Stimulated activated CD4-positive, alpha-beta T cell treated with anti-CD3 and anti-CD28 coated beads, Interleukin-1b, Interleukin-23, amount 100 ng/mL, for 24 hours (primary cell): ENCODE results near the gene FBXW5.

Experiments used
- DNase-seq, 4 experiments: peaks; one replicate each; pipeline ENCODE4 v3.0.0-alpha.2; 2020; ENCODE audit warnings: low read depth in 4 of 4, low spot score in 1 of 4

The FBXW5 gene

DNA sequence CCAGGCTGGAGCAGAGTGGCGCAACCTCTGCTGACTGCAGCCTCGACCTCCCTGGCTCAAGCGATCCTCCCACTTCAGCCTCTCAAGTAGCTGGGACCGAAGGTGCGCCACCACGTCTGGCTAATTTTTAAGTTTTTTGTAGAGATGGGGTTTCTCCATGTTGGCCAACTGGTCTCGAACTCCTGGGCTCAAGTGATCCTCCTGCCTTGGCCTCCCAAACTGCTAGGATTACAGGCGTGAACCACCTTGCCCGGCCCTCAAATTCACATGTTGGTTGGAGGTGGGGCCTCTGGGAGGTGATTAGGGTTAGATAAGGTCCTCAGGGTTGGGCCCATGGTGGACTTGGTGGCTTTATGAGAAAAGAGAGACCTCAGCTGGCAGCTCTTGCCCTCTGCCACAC lies 17.6 kb upstream of the FBXW5 start:
- no peak for DNase-seq

DNA sequence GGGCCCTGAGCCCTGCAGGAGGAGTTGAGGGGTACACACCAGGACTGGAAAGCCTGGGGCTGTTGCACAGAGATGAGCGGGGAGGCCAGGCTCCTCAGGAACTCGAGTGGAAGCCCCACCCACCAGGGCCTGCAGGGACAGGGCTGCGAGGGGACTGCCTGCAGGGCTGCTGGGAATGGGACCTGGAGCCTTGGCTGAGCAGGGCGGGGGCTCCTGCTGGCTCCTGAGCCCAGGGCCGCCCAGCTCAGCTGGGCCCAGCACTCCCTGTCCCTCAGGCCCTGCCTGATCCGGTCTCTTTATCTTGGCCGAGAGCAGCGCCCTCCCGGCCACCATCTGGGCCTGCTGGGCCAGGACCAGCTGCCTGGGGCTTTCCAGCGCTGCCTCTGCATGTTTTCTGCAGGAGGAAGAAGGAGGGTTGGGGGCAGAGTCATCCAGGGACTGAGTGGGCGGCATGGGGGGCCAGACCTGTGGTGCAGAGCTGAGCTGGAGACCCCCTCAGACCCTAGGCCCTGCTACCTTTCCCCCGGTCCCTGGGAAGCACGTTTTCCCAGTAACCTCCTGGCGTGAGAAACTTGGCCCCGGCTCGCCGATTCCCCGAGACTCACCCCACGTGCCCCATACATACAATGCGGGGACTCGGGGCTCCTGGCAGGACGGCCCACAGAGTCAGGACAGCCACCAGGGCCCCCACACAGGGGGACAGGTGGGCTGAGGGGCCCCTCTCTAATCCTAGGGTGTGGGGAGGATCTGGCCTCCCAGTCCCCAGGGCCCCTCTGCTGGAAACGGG lies 16.9 kb upstream of the FBXW5 start:
- no peak for DNase-seq

DNA sequence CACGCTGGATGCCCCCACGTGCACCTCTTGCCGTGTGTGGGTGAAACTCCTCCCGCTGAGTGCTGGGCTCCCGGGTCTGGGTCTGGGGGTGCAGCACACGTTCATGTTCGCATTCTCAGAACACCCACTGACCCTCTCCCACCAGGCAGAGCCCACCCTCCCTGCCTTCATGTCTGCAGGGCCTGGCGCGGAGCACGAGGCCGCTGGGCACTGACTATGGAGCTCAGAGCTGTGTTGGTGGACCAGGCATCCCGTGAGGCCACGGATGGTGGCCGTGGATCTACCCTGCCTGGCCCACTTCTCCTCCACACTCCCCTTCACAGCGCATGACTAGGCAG lies 16.4 kb upstream of the FBXW5 start:
- DNase-seq: no peak

DNA sequence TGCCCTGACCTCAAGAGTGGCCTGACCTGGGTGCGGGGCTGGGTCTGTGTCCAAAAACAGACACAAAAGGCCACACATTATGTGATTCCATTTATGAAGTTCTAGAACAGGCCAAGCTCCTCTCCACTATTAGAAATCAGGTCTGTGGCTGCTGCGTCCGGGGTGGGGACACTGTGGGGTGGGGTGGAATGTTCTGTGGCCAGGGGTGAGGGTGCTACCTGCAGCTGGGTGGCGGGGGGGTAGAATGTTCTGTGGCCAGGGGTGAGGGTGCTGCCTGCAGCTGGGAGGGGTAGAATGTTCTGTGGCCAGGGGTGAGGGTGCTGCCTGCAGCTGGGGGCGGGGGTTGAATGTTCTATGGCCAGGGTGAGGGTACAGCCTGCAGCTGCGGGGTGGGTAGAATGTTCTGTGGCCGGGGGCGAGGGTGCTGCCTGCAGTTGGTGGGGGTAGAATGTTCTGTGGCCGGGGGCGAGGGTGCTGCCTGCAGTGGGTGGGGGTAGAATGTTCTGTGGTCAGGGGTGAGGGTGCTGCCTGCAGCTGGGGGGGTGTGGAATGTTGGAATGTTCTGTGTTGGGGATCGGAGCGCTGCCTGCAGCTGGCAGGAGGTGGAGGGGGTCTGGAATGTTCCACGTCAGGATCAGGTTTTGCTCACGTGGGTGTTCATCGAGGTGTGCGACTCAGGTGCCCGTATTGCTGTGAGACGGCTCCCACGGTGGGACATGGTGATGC lies 15.8 kb upstream of the FBXW5 start:
- DNase-seq: no peak

DNA sequence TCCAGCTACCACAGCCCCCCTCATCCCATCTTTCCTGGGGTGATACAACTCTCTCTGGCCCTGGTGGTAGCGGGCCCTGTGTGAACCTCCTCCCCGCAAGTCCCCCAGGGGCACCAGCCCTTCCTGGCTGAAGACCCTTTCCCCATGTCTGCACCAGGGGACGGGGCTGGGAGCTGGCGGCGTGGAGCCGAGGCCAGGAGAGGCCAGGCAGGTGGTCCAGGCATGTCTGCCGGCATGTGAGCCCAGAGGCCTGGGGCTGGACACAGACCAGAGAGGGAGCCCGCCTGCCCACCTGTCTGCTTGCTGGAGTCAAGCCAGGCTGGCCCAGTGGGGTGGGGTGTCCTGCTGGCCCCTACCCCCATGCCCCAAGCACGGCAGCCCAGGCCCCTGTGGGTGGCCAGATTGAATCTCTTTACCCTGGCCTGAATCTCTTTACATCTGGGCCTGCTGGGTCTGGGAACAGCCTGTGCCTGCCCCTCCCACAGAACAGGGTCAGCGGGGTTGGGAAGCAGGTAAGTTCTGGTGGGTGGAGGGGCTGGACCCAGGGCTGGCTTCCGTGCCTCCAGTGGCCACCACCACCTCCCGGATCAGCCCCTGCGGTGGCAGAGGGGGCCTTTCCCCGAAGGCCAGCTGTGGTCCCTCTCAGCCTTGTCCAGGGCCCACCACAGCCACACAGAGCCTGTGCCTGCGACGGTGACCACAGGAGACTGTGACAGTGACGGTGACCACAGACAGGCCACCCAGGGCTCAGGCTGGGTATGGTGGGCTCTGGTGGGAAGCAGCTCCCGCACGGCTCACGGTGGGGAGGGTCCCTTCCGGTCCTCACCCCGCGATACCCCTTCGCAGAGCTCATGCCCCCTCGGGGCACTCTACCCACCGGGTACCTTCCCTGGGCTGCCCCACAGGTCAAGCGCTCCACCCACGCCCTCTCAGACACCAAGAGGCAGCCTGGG lies 14.6 kb upstream of the FBXW5 start:
- no peak for DNase-seq

DNA sequence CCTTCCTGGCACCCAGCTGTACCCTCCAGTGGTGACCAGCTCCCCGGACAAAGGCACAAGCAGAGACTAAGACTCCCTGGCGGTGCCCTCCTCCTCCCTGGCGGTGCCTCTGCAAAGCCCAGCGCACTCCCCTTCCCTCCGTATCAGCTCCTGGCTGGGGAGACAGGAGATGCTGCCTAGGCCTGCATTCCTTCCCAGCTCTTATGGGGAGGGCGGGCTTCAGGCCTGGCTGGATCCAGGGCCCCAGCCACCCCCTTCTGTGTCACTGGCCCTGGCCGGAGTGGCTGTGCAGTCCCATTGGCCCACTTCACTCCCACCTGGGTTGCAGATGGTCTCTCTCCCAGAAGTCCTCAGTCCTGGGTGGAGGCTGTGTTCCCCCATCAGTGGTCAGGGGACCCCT lies 13.9 kb upstream of the FBXW5 start:
- DNase-seq: no peak

DNA sequence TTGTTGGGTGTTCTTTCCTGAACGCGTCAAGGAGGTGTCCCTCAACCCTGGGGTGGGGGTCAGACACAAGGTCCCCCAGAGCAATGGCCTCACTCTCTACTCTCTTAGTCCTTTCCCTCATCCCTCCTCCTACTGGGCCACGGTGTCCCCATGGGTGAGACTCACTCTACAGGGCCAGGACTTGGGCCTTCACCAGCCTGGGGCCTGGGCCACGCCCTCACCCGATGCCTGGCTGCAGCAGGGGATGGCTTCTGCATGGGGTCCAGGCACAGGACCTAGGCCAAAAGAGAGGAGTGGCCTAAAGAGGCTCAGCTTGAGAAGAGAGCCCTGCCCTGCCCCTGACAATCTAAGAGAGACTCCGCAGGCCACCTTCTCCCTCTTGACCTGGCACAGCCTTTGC lies 13.4 kb upstream of the FBXW5 start:
- no peak for DNase-seq

DNA sequence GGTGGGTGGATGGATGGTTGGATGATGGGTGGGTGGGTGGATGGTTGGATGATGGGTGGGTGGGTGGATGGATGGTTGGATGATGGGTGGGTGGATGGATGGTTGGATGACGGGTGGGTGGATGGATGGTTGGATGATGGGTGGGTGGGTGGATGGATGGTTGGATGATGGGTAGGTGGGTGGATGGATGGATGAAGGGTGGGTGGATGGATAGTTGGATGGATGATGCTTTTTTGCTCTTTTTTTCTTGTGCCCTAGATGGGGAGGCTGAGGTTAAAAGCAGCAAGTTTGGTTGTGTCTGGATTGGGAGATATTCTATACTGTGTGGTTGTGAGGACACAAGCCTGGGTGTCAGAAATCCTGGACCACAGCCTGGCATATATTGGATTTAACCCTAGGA lies 12.9 kb upstream of the FBXW5 start:
- no peak for DNase-seq

DNA sequence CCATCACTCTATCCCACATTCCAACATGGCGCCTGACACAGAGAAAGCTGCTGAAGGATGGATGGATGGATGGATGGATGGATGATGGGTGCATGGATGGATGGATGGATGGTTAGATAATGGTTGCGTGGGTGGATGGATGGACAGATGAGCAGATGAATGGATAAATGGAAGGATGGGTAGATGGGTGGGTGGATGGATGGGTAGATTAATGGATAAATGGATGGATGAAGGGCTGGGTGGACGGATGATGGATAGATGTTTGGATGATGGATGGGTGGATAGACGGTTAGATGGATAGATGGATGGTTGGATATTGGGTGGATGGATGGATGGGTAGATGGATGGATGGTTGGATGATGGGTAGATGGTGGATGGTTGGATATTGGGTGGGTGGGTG lies 12.1 kb upstream of the FBXW5 start:
- DNase-seq: no peak

DNA sequence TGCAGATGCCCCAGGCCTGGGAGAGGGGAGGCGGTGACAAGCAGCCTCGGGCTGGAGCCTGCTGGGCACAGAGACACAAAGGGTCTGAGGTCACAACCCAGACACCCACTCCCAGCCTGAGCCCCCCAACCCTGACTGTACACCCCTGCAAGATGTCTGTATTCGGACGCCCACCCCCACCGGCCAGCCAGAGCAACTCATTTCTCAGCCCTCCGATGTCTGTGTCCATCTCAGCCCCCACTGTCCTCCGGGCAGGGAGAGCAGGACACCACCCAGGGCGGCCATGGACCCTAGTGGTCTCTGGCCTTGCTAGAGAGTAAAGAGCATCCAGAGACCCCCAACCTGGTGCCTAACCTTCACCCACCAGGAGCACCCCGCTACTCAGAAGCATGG lies 11.4 kb upstream of the FBXW5 start:
- DNase-seq: no peak

DNA sequence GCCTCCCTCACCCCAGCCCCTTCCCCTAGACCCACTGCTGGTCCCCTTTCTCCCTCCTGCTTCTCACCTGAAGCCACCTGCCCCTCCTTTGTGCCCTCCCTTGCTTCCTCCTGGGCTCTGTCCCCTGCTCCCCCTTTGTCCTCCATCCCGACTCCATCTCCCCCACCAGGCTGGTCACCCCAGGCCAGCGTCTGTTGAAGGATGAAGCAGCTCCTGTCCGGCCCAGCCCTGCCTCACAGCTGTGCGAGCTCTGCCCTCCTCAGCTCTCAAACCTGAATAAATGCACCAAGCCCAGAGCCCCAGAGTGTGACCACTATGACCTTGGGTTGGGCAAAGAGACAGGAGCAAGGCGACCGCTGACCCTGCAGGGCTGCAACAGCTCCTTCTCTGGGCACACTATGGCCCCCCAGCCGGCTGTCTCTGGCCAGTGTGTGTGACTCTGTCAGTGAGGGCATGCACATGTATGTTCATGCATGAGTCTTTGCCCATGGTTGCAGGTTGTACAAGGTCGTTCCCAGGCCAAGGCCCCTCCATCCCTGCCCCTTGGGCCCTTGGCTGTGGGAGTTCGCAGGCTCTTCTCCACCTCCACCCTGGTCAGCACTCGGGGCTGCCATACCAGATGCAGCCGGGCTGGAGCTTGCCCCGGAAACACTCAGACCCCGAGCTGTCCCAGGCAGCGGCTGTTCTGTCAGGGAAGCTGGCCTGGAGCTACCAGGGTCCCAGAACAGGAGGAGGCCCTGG lies 10.8 kb upstream of the FBXW5 start:
- DNase-seq: no peak

DNA sequence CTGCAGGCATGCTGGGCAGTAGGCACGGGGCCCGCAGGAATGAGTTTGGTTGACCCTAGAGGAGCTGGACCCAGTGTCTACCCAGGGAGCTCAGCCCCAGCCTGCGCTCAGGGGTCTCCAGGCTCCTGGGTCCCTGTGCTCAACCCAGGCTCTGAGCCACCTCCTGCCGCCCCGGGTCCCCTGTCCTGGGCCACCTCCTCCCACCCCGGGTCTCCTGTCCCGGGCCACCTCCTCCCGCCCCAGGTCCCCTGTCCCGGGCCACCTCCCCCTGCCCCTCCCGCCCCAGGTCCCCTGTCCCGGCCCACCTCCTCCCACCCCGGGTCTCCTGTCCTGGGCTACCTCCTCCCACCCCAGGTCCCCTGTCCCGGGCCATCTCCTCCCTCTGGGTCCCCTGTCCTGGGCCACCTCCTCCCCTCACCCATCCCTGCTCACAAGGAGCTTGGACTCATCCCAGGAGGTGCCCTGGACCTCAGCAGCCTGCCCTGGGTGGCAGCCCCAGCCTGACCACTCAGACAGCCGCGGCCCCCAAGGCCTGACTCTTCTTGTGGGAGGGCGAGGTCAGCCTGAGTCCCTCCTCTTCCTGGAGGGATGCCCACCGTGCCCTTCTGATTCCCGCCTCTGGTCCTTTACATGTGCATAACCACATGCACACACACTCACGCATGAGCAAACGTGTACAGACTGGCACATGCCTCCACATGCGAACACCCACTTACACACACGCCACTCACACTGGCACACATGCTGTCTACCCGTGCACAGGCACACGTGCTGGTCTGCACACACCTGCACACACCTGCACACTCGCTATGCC lies 9.9 kb upstream of the FBXW5 start:
- no peak for DNase-seq

DNA sequence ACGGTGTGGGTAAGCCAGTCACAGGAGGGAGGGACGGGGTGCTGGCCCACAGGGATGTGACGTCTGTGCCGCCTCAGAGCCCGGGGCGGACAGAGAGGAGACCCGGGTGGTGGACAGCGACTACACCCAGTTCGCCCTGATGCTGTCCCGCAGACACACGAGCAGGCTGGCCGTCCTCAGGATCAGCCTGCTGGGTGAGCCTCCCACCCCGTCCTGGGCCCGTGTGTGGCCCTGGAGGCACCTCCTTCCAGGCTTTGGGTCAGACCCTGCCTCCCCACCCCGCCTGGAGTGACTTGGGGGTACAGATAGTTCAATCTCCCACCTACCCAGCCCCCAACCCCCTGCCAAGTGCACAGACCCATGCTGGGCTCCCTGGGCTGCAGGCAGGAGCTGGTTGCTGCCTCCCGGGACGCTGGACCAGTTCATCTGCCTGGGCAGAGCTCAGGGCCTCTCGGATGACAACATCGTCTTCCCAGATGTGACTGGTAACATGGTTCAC lies 9.3 kb upstream of the FBXW5 start:
- no peak for DNase-seq

DNA sequence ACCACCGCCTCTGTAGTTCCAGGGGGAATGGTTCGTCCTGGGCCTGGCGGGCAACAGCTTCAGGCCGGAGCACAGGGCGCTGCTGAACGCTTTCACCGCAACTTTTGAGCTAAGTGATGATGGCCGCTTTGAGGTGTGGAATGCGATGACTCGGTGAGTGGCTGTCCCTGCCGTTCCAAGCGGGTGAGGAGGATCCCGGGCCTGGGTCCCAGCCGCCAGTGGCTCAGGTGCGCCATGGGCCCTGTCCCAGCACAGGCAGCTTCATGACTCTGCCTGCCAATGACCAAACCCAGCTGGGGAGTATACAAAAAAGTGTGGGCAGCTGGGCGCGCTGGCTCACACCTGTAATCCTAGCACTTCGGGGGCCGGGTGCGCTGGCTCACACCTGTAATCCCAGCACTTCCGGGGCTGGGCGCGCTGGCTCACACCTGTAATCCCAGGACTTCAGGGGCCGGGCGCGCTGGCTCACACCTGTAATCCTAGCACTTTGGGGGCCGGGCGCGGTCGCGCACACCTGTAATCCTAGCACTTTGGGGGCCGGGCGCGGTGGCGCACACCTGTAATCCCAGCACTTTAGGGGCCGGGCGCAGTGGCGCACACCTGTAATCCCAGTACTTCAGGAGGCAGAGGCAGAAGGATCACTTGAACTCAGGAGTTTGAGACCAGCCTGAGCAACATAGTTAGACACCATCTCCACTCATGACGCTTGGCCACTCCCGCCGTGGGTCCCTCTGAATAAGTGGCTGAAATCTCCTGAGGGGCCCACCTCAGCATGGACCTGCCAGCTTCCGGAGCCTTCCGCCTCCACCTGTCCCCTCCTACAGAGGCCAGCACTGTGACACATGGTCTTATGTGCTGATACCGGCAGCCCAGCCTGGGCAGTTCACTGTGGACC lies 8.6 kb upstream of the FBXW5 start:
- no peak for DNase-seq

DNA sequence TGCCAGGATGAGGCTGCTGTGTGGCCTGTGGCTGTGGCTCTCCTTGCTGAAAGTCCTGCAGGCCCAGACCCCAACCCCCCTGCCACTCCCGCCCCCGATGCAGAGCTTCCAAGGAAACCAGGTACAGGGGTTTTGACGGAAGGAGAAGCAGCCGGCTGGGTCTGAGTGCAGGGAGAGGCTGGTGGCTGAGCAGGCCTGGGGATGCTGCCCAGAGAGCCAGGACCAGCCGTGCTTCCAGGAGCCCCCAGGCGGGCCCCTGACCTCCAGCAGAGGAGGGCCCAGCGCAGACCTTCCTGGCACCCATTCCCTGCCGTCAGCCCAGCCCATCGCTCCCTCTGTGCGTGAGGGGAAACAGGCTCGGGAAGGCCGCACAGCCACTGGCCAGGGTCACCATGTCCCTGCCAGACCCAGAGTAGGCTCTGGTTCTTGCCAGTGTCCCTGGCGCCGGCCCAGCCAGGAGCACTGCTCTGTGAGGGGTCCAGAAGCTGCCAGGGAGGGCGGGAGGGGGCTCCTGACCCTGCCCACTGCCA lies 7.8 kb upstream of the FBXW5 start:
- no peak for DNase-seq

DNA sequence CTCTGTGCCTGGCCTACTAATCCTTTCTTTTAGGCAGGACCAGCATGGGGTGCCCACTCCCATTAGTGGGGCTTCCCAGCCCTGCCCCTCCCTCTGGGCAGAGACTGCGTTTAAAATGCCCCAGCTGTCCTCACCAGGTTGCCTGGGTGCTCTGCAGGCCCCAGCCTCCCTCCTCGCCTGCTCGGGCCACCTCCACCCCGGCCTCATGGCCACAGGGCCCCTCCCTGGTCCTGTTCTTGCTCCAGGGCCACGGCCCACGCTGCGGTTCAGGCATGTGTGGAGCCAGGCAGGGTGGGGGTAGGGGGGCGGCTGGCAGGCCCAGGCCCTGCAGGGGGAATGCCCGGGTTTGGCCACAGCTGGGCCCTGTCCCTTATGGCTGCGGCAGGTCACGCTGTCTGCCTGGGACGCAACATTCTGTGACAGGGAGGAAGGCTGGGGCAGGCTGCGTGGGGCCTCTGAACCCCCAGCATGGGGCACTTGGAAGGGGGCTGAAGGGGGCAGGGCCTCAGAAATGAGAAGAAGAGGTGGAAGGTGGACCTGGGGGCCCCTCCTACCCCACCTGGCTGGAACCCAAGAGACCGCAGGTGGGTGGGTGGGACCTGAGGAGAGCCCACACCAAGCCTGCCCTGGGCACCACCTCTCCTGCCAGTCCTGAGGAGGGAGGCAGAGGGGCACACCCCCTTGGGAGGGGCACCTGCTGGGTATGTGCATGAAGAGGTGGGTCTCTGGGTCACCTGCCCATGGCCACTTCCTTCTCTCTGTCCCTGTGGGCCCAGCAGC lies 7.2 kb upstream of the FBXW5 start, which contains the start of gene LCN12:
LCN12 (plus strand) TSS at position 733 of the 780 bp plus-strand sequence. CDS start 55 bp downstream, outside the sequence.
- DNase-seq: no peak

DNA sequence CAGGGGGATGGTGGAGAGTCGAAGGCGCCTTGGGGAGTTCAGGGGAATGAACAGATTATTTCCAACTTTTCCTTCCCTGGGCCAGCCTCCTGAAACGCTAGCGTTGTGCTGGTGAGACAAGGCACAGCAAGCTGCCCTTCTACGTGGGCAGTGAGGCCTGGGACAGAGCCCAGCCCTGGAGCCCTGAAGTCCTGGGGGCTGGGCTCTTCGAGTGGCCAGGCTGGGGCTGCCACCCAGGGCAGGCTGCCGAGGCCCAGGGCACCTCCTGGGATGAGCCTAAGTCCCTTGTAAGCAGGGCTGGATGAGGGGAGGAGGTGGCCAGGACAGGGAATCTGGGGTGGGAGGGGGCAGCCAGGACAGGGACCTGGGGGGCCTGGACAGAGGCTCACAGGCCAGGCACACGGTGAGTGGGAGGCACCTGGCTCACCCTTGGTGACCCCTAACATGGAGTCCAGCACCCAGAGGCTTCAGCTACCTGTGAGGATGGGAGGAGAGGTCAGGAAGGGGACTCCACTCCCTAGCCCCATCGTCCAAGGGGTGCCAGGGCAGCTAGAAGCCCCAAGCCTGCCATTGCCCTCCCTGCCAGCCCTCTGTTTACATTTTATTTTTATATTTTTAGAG lies 6.2 kb upstream of the FBXW5 start:
- no peak for DNase-seq
